Measurements from ENCODE around the gene PIGN. TPM values are rescaled to one million over a fixed set of nuclear protein-coding genes. Genes with fewer than 3 reads are reported as not detected.

Gene PIGN
- total and polyA plus RNA-seq, 2 of the 8 experiments (the other 6 are each of a cell fraction or from before 2014, with no cell fraction given): 20.9 to 26.3 TPM

- ChIA-PET CTCF (ENCODE audit: partially characterized antibody) (interaction anchor here (1.1 kb wide), 1 partner anchor 37 kb away, joined by 4 read pairs; no protein-coding TSS in a partner anchor), POLR2A (ENCODE audit: partially characterized antibody) (no interaction called here)
- no peak overlapping the region for H3K4ac ChIP-seq (replicated peaks; ENCODE audit: insufficient read length, low read depth, low read length)
- no peak overlapping the region for H2AFZ ChIP-seq (ENCODE audit: low read length)
- no peaks in the 10 kb centered on the region for H4K20me1 ChIP-seq (replicated peaks in 1 of 2; ENCODE audit: control insufficient read depth in 1 of 2, insufficient read depth in 2 of 2, low read length in 2 of 2)
- 85% methylated on average over 2 of the region's 2 CpGs; no CpG with 5 or more reads in 1 of the 2 experiments for WGBS, 2 experiments (ENCODE audit: extremely low coverage in 1 of 2, insufficient coverage in 1 of 2, insufficient read length in 1 of 2, insufficient replicate concordance in 2 of 2, low coverage in 1 of 2, low lambda C conversion rate in 2 of 2, missing lambda C conversion rate in 1 of 2)
- no peaks in the 10 kb centered on the region for H3K9me3 ChIP-seq (ENCODE audit: insufficient read depth in 2 of 2, low read depth in 1 of 2, low read length in 1 of 2)
- H3K56ac ChIP-seq (replicated peaks; ENCODE audit: insufficient read length, low read depth, low read length): no peak overlapping the region
- H3K27ac ChIP-seq (ENCODE audit: low read depth, low read length): no peak overlapping the region
- no peak overlapping the region for H3K23ac ChIP-seq (ENCODE audit: insufficient read length)
- no peak overlapping the region for H3K18ac ChIP-seq (ENCODE audit: extremely low read depth, low read length)
- H3K27me3 ChIP-seq (replicated peaks in 1 of 4; ENCODE audit: control insufficient read depth in 3 of 4, extremely low read depth in 1 of 4, insufficient read depth in 3 of 4, low read length in 3 of 4): no peaks in the 10 kb centered on the region
- no peak overlapping the region for H3K14ac ChIP-seq (ENCODE audit: insufficient read length)
- no peak overlapping the region for H2BK5ac ChIP-seq (ENCODE audit: low read depth, low read length)
- no peak overlapping the region for H3K9ac ChIP-seq (replicated peaks in 1 of 4; ENCODE audit: extremely low read depth in 1 of 4, low read depth in 3 of 4, low read length in 3 of 4)
- no peak for DNase-seq (ENCODE audit: low read depth in 1 of 2, low spot score in 2 of 2)
- H3K36me3 ChIP-seq (ENCODE audit: control insufficient read depth in 2 of 4, insufficient read depth in 4 of 4, low read length in 3 of 4): no peaks in the 10 kb centered on the region
- no peak overlapping the region for H4K5ac ChIP-seq (ENCODE audit: insufficient read length, low read depth, low read length)
- no peak overlapping the region for H2BK12ac ChIP-seq (ENCODE audit: low read depth, low read length)
- no peak for FAIRE-seq
- no peaks in the 10 kb centered on the region for H3K79me1 ChIP-seq (ENCODE audit: low read depth, low read length)
- no peak overlapping the region for H3K4me3 ChIP-seq (ENCODE audit: extremely low read depth in 1 of 4, insufficient read depth in 2 of 4, low read depth in 3 of 4, low read length in 4 of 4)
- H2BK15ac ChIP-seq (ENCODE audit: low read length): no peak overlapping the region
- no peak overlapping the region for H3K4me2 ChIP-seq (ENCODE audit: insufficient read depth in 1 of 2, low read depth in 2 of 2, low read length in 2 of 2)
- no peak overlapping the region for H2AK5ac ChIP-seq (ENCODE audit: low read depth, low read length)
- no peak overlapping the region for H2BK120ac ChIP-seq (replicated peaks; ENCODE audit: low read depth, low read length)
- H2BK20ac ChIP-seq (ENCODE audit: low read length): no peak overlapping the region
- no peaks in the 10 kb centered on the region for H3K79me2 ChIP-seq (ENCODE audit: control insufficient read depth in 1 of 2, insufficient read depth in 2 of 2, low read length in 2 of 2)
- no peak overlapping the region for H4K8ac ChIP-seq (ENCODE audit: extremely low read depth, insufficient read depth, low read length)
- no peak for TF ChIP-seq E2F6 (IDR thresholded peaks at IDR 0.05)
- TF ChIP-seq TBP (IDR thresholded peaks at IDR 0.05; ENCODE audit: low read depth, low read length): no peak
- no peak for TF ChIP-seq POU5F1 (IDR thresholded peaks at IDR 0.05; ENCODE audit: low read depth, low read length)
- TF ChIP-seq BCL11A (IDR thresholded peaks at IDR 0.05; ENCODE audit: low read depth in 2 of 2, low read length in 2 of 2): no peak
- no peak for TF ChIP-seq CTCF (IDR thresholded peaks at IDR 0.05; ENCODE audit: control extremely low read depth in 1 of 3, insufficient read depth in 1 of 3, low read depth in 1 of 3, low read length in 3 of 3)
- no peak for TF ChIP-seq ATF3 (IDR thresholded peaks at IDR 0.05; ENCODE audit: insufficient read depth, low read depth, low read length)
- no peak for TF ChIP-seq TEAD4 (IDR thresholded peaks at IDR 0.05; ENCODE audit: low read depth, low read length)
- TF ChIP-seq EP300 (IDR thresholded peaks at IDR 0.05; ENCODE audit: borderline replicate concordance in 1 of 2, low read depth in 2 of 2, low read length in 2 of 2): no peak
- no peak for TF ChIP-seq RFX5 (IDR thresholded peaks at IDR 0.05; ENCODE audit: borderline replicate concordance, low read depth, low read length)
- no peak for TF ChIP-seq YY1 (IDR thresholded peaks at IDR 0.05; ENCODE audit: low read depth, low read length)
- no peaks in the 10 kb centered on the region for H3K23me2 ChIP-seq (ENCODE audit: low read depth, low read length)
- no peaks in the 10 kb centered on the region for H3K4me1 ChIP-seq (replicated peaks in 1 of 4; ENCODE audit: control insufficient read depth in 3 of 4, insufficient read depth in 4 of 4, low read length in 3 of 4)
- H4K91ac ChIP-seq (replicated peaks; ENCODE audit: insufficient read length, low read length): no peak overlapping the region
Observed at GRCh38 chr18:61992923-61993322, 193.9 kb downstream of the PIGN start.

Measured in H1 (cell line).